ENCODE measurements around the gene SYP.
A peak's percentile ranks its signal among the peaks of the same experiment; 100 is the strongest.

SYP gene

GRCh38 chrX:49199906-49200771 is at the start of gene SYP:
SYP (minus strand) TSS chrX:49200193; CDS start chrX:49200186, 7 bp downstream.
- peak; percentile 64 to 71 for DNase-seq

GRCh38 chrX:49249616-49250015 is 49.6 kb upstream of the SYP start:
- DNase-seq, result no peak

GRCh38 chrX:49249071-49249470 is 49.1 kb upstream of the SYP start:
- no peak for DNase-seq

- DNase-seq, result no peak
These were observed 48.2 kb upstream of the SYP start for GRCh38 chrX:49247916-49248811.

DNA sequence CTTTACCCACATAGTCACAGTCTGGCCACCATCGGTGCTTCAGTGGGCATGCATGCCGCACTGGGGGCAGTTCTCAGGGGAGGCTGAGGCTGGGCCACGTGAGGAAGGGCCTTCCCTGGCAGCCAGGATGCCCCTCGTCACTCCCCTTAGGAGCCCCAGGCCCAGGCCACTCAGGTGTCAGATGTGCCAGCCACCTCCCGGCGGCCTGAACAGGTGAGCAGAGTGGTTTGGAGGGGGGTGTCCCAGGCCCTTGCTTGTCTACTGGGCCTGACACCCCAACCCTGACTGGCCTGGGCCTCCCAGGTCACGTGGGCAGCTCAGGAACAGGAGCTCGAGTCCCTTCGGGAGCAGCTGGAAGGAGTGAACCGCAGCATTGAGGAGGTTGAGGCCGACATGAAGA is 47.4 kb upstream of the SYP start:
- DNase-seq, result no peak

DNA sequence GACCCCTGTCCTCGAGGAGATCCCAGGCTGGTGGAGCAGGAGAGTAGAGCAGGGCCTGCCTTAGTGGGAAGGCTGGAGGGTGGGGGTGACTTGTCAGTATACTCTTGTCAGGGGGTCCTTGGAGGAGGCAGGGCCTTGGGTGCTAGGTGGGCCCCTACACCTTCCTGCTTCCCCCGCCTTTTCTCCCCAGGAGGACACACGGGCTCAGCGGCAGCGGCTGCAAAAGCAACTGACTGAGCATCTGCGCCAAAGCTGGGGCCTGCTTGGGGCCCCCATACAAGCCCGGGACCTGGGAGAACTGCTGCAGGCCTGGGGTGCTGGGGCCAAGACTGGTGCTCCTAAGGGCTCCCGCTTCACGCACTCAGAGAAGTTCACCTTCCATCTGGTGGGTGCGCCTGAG is 46.5 kb upstream of the SYP start:
- no peak for DNase-seq

DNA sequence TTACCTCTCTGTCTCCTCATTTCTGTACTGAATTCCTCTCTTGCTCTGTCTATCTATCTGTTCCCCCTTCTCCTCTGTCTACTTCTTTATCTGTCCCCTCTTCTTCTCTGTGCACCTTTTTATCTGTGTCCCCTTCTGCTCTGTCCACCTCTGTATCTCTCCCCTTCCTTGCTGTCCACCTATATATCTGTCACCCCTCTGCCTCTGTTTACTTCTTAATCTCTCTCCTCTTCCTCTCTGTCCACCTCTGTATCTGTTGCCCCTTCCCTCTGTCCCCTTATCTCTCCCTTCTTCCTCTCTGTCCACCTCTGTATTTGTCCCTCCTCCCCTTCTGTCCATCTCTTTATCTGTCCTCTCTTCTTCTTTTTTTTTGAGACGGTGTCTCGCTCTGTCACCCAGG is 44.2 kb upstream of the SYP start:
- no peak for DNase-seq

GRCh38 chrX:49243166-49243565 is 43.2 kb upstream of the SYP start:
- DNase-seq, result no peak

DNA sequence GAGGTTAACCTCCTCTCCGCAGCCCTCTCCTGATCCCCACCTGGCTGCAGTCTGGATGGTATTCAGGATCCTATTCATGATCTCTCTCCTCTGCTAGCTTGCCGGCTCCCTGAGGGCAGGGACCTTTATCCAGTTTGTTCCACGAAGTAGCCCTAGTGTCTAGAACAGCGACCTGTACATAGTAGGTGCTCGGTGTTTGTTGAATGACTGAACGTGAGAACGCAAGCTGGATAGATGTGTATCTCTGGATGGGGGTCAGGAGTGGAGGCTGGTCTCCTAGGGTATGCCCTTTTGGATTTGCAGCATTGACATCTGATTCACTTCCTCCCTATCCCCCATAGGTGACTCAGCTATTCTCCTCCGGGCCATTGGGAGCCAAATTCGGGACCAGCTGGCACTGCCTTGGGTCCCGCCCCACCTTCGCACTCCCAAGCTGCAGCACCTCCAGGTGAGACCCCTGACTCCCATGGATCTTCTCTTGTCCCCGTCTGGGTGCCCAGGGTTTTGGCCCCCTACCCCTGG is 42.6 kb upstream of the SYP start:
- DNase-seq, result no peak

DNA sequence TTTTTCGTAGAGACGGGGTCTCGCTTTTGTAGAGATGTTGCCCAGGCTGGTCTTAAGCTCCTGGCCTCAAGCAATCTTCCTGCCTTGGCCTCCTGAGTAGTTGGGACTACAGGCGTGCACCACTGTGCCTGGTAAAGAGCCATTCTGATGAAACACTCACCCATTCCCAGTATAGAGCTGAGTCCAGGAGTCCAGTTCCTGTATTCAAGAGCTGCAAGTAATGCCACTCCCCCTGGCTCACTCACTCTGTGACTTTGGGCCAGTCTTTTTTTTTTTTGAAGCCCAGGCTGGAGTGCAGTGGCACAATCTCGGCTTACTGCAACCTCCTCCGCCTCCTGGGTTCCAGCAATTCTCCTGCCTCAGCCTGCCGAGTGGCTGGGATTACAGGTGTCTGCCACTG is 38.7 kb upstream of the SYP start:
- DNase-seq, result no peak

DNA sequence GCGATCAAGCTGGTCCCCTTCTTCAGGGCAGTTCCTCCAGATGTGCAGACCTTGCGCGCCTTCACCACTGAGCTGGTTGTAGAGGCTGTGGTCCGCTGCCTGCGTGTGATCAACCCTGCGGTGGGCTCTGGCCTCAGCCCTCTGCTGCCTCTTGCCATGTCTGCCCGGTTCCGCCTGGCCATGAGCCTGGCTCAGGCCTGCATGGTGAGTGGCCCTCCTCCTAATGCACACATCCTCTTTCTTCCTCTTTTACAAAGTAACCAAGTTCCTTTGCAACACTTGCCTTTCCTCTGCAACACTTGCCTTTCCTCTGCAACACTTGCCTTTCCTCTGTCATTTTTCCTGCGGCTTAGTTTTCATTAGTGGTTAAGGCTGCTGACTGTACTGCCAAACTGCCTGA is 37.1 kb upstream of the SYP start:
- DNase-seq, result peak; percentile 60 to 73

GRCh38 chrX:49233887-49234555 is 34.0 kb upstream of the SYP start:
- DNase-seq, result no peak

DNA sequence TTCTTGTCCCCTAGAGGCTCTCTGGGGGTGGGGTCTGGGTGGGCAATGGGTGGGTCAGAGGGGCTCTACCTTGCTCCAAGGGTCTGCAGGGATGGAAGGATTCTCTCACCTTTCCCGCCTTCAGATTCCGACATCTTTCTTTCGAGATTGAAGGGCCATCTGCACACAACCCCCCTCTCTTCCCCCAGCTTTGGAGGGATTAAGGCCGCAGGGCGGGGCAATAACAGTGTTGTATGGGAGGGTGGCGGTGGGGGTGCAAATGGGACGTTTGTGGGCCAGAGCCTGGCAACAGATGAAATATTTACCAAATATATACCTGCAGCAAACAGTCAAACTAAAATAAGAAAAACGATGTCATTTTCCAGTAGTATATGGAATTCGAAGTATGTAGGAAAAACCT is 33.2 kb upstream of the SYP start, which contains the start of gene CACNA1F:
Gene CACNA1F, minus strand, starts transcription at position 165 of the 400 bp plus-strand sequence. Its CDS starts 31 bp downstream, at position 134.
- DNase-seq, result no peak

DNA sequence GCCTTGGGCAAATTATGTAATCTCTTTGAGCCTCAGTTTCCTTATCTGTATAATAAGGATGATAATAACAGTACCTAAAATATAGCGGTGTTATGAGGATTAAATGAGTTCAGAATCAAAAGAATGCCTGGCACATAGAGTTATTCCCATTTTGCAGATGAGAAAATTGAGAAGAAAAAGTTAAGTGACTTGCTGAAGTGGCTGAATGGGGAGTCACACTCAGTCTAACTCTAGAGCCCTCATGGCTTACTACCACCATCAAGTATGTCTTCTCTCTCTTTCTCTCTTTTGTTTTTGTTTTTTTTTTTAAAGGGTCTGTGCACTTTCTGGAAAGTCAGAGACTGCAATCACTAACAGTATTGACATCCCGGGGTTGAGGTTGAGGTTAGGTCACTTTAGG is 32.5 kb upstream of the SYP start:
- DNase-seq, result no peak

DNA sequence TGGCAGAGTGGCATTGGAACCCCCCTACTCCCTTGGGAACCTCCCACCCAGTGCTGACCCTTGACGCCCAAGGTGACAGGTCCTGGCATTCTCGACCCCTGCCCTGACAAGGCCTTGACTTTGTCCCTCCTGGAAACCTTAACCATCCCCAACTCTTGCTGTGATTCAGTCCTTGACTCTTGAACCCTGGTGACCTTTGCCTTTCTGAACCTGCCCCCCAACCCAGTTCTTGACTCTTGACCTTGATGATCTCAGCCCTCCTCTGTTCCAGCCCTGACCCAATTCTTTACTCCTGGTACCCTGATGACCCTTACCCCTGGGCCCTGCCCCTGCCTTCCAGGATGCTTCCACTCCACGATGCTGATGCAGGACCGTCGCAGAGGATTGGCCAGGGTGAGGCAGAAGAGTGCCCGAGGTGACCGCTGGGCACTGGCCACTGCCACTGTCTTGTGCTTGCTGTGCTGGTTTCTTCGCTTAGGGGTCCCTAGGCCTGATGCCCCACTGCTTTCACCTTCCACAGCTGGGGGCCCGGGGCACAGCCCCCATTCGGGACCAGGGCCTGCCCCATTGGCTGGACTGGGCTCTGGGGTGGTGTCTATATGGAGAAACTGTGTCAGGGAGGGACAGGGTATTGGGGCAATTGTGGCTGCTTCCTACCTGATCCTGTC is 31.5 kb upstream of the SYP start:
- DNase-seq, result no peak

DNA sequence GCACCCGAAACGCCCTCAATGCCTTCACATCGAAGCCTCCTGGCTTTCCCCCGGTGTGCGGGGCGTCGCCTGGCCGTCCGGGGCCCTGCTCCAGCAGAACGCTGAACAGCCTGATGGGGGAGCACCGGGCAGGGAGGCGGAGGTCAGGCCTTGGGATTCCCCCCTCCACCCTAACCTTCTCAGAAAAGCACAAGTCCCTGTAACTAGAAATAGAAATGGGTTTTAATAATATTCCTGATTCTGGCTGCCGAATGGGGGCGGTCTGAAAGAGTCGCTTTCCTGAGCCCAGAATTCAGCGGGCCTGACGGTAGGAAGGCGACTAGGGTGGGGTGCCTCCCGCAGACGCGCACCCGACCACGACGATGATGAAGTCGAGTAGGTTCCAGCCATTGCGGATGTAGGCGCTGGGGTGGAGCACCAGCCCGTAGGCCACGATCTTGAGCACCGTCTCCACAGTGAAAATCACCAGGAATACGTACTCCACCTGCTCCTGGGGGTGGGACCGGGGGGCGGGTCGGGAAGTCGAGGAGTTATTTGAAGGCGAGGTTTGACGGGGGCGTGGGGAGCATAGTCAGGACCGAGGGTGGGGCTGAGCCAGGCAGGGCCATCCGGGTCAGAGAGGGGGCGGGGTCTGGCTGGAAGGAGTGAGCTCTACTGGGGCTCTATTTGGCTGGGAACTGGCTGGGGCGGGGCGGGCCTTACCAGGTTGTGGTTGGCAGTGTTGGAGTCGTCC is 30.7 kb upstream of the SYP start:
- no peak for DNase-seq

DNA sequence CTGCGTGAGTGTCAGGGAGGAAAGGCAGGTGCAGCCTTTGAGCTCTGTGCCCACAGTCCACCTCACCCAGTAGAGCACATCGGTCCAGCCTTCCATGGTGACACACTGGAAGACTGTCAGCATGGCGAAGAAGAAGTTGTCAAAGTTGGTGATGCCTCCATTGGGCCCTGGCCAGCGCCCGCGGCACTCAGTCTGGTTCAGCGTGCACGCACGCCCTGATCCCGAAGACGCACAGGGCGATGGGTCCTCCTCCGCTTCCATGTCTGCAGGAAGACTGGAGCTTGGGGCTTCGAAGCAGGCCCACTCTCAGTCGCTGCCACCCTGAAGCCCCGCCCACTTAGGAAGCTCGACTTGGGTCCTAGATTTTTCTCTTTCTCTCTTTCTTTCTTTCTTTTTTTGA is 28.2 kb upstream of the SYP start:
- no peak for DNase-seq

DNA sequence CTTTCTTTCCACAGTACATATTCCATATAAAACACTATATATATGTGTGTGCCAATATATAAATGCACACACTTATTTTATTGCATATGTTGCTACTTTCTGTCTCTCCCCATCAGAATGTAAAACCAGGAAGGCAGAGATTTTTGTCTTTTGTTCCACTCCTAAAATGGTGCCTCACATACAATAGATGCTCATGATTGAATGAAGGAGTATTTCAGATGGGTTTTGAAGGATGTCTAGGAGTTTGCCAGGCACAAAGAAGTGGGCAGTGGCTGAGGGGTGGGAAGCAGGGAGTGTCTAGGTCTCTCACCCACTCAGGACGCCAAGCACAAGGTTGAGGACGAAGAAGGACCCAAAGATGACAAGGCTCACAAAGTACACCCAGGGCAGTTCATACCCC is 27.7 kb upstream of the SYP start:
- no peak for DNase-seq

DNA sequence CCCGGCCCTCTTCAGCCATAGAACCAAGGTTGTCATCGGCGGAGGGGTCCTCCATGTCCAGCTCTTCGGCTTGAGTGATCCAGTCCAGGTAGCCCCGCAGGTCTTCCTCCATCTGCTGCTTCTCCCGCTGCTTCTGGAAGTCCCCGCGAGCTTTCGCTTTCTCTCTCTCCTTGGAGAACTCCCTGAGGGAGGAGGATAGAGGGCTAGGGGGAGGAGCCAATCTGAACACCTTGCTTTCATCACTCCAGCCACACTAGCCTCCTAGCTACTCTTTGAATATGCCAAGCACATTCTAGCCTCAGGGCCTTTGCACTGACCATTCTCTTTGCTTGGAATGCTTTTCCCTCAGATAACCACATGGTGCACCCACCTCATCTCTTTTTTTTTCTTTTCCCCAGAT is 27.0 kb upstream of the SYP start:
- DNase-seq, result no peak

GRCh38 chrX:49225858-49226257 is 25.9 kb upstream of the SYP start:
- no peak for DNase-seq

GRCh38 chrX:49221868-49222267 is 21.9 kb upstream of the SYP start:
- DNase-seq, result no peak

DNA sequence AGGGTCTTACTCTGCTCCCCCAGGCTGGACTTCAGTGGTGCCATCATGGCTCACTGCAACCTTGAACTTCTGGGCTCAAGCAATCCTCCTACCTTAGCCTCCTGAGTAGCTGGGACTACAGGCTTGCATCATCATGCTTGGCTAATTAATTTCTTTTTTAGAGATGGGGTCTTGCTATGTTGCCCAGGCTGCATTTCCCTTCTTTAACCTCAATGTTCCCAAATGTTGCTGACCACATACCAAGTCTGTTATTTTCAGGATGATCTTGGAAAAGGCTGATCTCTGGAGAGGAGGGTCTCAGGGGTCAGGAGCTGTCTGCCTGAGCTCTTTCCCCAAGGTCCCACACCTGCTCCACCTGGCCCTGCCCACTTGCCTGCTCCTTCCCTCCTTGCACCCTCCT is 20.1 kb upstream of the SYP start:
- DNase-seq, result no peak
